Measurements from ENCODE around the gene KIAA1958. TPM values are rescaled to one million over a fixed set of nuclear protein-coding genes. Genes with fewer than 3 reads are reported as not detected.

KIAA1958 gene
- total RNA-seq, 1 experiment from 2014 or later, result 28.6 TPM

GRCh38 chr9:112572416-112572815 lies 85.8 kb downstream of the KIAA1958 start:
- ChIA-PET POLR2A (ENCODE audit: low non-redundant PET) (no interaction called here), CTCF (no interaction called here)
- BruUV-seq (replicated peaks), result no TSS peak
- DNase-seq (ENCODE audit: low spot score), result no peak
- 0 out of 2 replicates have a peak, but pooled peaks have one; percentile 16 for TF ChIP-seq CTCF (conservative IDR thresholded peaks at IDR 0.05; ENCODE audit: low read depth, low read length)
- no peak for TF ChIP-seq EZH2 (IDR thresholded peaks at IDR 0.05; ENCODE audit: borderline replicate concordance, low read depth, low read length, poor library complexity, severe bottlenecking)
- Histone ChIP-seq H3K36me3 (ENCODE audit: insufficient read depth, low read length, poor library complexity, severe bottlenecking) (peaks cover 16% of the 10 kb centered on the region), H3K4me3 (ENCODE audit: low read depth, low read length, poor library complexity, severe bottlenecking) (no peak overlapping the region), H3K4me1 (ENCODE audit: insufficient read depth, low read length, poor library complexity, severe bottlenecking) (peaks cover 46% of the 10 kb centered on the region), H3K9me3 (ENCODE audit: low read depth, low read length, poor library complexity, severe bottlenecking) (no peaks in the 10 kb centered on the region), H3K27ac (ENCODE audit: low read depth, low read length, poor library complexity, severe bottlenecking) (no peak overlapping the region), H3K27me3 (replicated peaks; ENCODE audit: insufficient read depth, low read depth, low read length, poor library complexity) (no peaks in the 10 kb centered on the region)
- intact Hi-C loops (cut with micrococcal nuclease; ENCODE audit: unreplicated experiment), result no loop called here

GRCh38 chr9:112574008-112574407 lies 87.4 kb downstream of the KIAA1958 start:
- no peak for DNase-seq (ENCODE audit: low spot score)
- Histone ChIP-seq H3K36me3 (ENCODE audit: insufficient read depth, low read length, poor library complexity, severe bottlenecking) (peaks cover 16% of the 10 kb centered on the region), H3K9me3 (ENCODE audit: low read depth, low read length, poor library complexity, severe bottlenecking) (no peaks in the 10 kb centered on the region), H3K4me3 (ENCODE audit: low read depth, low read length, poor library complexity, severe bottlenecking) (no peak overlapping the region), H3K27ac (ENCODE audit: low read depth, low read length, poor library complexity, severe bottlenecking) (no peak overlapping the region), H3K4me1 (ENCODE audit: insufficient read depth, low read length, poor library complexity, severe bottlenecking) (peaks cover 39% of the 10 kb centered on the region), H3K27me3 (replicated peaks; ENCODE audit: insufficient read depth, low read depth, low read length, poor library complexity) (no peaks in the 10 kb centered on the region)
- POLR2A ChIA-PET (ENCODE audit: low non-redundant PET), result no interaction called here
- intact Hi-C loops (cut with micrococcal nuclease; ENCODE audit: unreplicated experiment), result no loop called here
- TF ChIP-seq EZH2 (IDR thresholded peaks at IDR 0.05; ENCODE audit: borderline replicate concordance, low read depth, low read length, poor library complexity, severe bottlenecking), result no peak
- no peak for TF ChIP-seq CTCF (conservative IDR thresholded peaks at IDR 0.05; ENCODE audit: low read depth, low read length)
- CTCF ChIA-PET, result no interaction called here
- BruUV-seq (replicated peaks), result no TSS peak

- TF ChIP-seq EZH2 (IDR thresholded peaks at IDR 0.05; ENCODE audit: borderline replicate concordance, low read depth, low read length, poor library complexity, severe bottlenecking), result no peak
- no peak for TF ChIP-seq CTCF (conservative IDR thresholded peaks at IDR 0.05; ENCODE audit: low read depth, low read length)
- Histone ChIP-seq H3K4me1 (ENCODE audit: insufficient read depth, low read length, poor library complexity, severe bottlenecking) (peaks cover 28% of the 10 kb centered on the region), H3K4me3 (ENCODE audit: low read depth, low read length, poor library complexity, severe bottlenecking) (no peak overlapping the region), H3K9me3 (ENCODE audit: low read depth, low read length, poor library complexity, severe bottlenecking) (no peaks in the 10 kb centered on the region), H3K27ac (ENCODE audit: low read depth, low read length, poor library complexity, severe bottlenecking) (no peak overlapping the region), H3K27me3 (replicated peaks; ENCODE audit: insufficient read depth, low read depth, low read length, poor library complexity) (no peaks in the 10 kb centered on the region), H3K36me3 (ENCODE audit: insufficient read depth, low read length, poor library complexity, severe bottlenecking) (peaks cover 16% of the 10 kb centered on the region)
- POLR2A ChIA-PET (ENCODE audit: low non-redundant PET), result no interaction called here
- intact Hi-C loops (cut with micrococcal nuclease; ENCODE audit: unreplicated experiment), result no loop called here
- DNase-seq (ENCODE audit: low spot score), result no peak
- BruUV-seq (replicated peaks), result no TSS peak
- CTCF ChIA-PET, result no interaction called here
Observed at GRCh38 chr9:112575107-112575506, 88.5 kb downstream of the KIAA1958 start.
